ENCODE data around the gene PCBP3. TPM values are rescaled to one million over a fixed set of nuclear protein-coding genes. Genes with fewer than 3 reads are reported as not detected.

PCBP3 gene
- total RNA-seq, 4 donors from 2014 or later: 0.77 to 8.6 (median 3.2) TPM; not detected in 1

DNA sequence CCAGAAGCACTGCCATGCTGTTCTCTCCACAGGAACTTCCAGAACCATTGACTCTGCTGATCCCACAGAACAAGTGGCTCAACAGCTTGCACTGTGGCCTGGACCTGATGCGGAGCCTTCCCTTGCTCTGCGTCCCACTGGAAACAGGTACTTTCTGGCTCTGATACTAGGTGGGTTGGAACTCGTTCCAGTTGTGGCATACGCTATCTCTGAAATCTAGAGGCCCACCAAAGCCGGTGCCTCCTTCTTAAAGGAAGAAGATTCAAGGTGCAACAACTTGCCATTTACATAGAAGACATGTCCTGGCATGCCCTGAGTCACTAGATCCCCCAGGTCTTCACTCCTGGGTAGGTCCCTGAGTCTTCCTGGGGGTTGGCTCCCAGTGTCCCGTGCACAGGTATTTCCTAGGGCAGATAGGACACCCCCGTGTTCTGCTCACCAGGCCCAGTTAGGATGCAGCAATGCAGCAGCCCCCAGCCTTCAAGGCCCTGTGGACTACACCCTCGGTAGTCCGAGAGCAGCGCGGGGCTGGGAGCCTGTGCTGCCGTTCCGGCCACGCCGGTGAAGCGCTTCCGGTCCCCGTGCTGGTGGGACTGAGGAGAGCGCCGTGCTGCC, 10.8 kb upstream of the PCBP3 start:
- Histone ChIP-seq H3K27me3 (no peaks in the 10 kb centered on the region), H3K9me3 (no peaks in the 10 kb centered on the region), H3K36me3 (no peaks in the 10 kb centered on the region), H3K4me3 (no peak overlapping the region), H3K27ac (no peak overlapping the region), H3K4me1 (no peaks in the 10 kb centered on the region)
- intact Hi-C loops (cut with DNase I; ENCODE audit: low total_unique reads): no loop called here
- TF ChIP-seq, protein P1, sequence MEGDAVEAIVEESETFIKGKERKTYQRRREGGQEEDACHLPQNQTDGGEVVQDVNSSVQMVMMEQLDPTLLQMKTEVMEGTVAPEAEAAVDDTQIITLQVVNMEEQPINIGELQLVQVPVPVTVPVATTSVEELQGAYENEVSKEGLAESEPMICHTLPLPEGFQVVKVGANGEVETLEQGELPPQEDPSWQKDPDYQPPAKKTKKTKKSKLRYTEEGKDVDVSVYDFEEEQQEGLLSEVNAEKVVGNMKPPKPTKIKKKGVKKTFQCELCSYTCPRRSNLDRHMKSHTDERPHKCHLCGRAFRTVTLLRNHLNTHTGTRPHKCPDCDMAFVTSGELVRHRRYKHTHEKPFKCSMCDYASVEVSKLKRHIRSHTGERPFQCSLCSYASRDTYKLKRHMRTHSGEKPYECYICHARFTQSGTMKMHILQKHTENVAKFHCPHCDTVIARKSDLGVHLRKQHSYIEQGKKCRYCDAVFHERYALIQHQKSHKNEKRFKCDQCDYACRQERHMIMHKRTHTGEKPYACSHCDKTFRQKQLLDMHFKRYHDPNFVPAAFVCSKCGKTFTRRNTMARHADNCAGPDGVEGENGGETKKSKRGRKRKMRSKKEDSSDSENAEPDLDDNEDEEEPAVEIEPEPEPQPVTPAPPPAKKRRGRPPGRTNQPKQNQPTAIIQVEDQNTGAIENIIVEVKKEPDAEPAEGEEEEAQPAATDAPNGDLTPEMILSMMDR (IDR thresholded peaks at IDR 0.05): no peak
- no peak for TF ChIP-seq POLR2A (IDR thresholded peaks at IDR 0.05)
- DNase-seq: no peak

DNA sequence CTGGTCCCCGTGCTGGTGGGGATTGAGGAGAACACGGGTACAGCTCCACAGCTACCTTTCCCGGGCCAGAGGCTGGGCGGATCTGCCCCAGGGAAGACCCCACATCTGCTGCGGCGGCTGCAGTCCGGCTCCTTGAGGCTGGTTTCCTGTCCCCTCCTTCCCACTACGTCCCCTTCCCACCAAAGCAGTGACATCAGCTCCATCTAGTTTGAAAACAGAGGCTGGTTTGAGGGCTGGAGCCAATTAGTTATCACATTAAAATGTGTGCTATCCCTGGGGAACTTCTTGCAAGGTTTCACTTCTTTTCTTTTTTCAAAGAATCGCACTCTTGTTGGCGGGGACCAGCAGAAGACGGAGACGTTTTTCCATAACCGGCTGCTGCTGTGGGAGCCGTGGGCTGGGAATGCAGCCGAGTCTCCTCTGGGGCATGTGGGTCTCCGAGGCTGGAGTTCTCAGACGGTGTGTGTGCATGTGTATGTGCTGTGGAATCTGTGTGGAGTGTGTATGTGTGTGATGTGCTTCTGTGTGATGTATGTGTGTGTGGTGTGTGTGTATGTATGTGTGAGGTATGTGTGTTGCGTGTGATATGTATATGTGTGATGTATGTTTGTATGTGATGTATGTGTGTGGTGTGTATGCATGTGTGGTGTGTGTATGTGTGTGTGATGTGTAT, 8.9 kb upstream of the PCBP3 start:
- no peak for DNase-seq
- intact Hi-C loops (cut with DNase I; ENCODE audit: low total_unique reads): no loop called here

DNA sequence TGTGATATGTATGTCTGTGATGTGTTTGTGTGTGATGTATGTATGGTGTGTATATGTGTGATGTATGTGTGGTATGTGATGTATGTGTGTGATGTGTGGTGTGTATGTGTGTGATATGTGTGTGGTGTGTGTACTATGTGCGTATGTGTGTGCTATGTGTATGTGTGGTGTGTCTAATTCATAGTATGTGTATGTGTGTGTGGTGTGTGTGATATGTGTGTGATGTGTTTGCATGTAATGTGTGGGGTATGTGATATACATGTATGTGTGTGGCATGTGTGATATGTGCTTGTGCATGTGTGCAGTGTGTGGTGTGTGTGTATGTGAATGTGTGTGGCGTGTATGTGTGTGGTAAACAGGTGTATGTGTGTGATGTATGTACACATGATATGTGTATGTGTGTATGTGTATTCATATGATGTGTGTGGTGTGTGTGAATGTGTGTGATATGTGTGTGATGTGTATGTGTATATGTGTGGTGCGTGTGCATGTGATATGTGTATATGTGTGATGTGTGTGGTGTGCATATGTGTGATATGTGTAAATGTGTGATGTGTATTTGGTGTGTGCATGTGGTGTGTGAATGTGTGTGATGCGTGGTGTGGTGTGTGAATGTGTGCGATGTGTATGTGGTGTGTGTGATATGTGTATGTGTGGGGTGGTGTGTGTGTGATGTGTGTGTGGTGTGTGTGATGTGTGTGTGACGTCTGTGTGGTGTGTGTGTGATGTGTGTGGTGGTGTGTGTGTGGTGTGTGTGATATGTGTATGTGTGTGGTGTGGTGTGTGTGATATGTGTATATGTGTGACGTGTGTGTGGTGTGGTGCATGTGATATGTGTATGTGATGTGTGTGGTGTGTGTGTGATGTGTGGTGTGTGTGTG, 8.0 kb upstream of the PCBP3 start:
- H3K9me3 ChIP-seq: no peaks in the 10 kb centered on the region
- H3K36me3 ChIP-seq: no peaks in the 10 kb centered on the region
- DNase-seq: no peak
- intact Hi-C loops (cut with DNase I; ENCODE audit: low total_unique reads): no loop called here
- H3K4me3 ChIP-seq: no peak overlapping the region
- H3K27me3 ChIP-seq: no peaks in the 10 kb centered on the region
- TF ChIP-seq, protein P1 (IDR thresholded peaks at IDR 0.05): no peak
- TF ChIP-seq POLR2A (IDR thresholded peaks at IDR 0.05): no peak
- no peak overlapping the region for H3K27ac ChIP-seq
- H3K4me1 ChIP-seq: no peaks in the 10 kb centered on the region

More for the DNA sequence above, 8.9 kb upstream of the PCBP3 start:
- H3K27me3 ChIP-seq: no peaks in the 10 kb centered on the region
- no peak for TF ChIP-seq POLR2A (IDR thresholded peaks at IDR 0.05)
- H3K9me3 ChIP-seq: no peaks in the 10 kb centered on the region
- no peak overlapping the region for H3K4me3 ChIP-seq
- no peaks in the 10 kb centered on the region for H3K36me3 ChIP-seq
- no peak overlapping the region for H3K27ac ChIP-seq
- no peaks in the 10 kb centered on the region for H3K4me1 ChIP-seq

DNA sequence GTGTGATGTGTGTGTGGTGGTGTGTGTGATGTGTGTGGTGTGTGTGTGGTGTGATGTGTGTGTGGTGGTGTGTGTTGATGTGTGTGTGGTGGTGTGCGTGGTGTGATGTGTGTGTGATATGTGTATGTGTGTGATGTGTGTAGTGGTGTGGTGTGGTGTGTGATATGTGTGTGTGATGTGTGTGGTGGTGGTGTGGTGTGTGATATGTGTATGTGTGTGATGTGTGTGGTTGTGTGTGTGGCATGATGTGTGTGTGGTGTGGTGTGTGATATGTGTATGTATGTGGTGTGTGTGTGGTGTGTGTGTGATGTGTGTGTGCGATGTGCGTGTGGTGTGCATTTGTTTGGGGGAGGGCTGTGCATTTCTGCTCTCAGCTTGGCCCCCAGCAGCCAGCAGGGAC, 7.1 kb upstream of the PCBP3 start:
- no peaks in the 10 kb centered on the region for H3K27me3 ChIP-seq
- no peak for TF ChIP-seq POLR2A (IDR thresholded peaks at IDR 0.05)
- TF ChIP-seq, protein P1 (IDR thresholded peaks at IDR 0.05): no peak
- no peak overlapping the region for H3K4me3 ChIP-seq
- no peaks in the 10 kb centered on the region for H3K9me3 ChIP-seq
- no peak overlapping the region for H3K27ac ChIP-seq
- DNase-seq: no peak
- H3K4me1 ChIP-seq: no peaks in the 10 kb centered on the region
- H3K36me3 ChIP-seq: no peaks in the 10 kb centered on the region
- intact Hi-C loops (cut with DNase I; ENCODE audit: low total_unique reads): no loop called here

DNA sequence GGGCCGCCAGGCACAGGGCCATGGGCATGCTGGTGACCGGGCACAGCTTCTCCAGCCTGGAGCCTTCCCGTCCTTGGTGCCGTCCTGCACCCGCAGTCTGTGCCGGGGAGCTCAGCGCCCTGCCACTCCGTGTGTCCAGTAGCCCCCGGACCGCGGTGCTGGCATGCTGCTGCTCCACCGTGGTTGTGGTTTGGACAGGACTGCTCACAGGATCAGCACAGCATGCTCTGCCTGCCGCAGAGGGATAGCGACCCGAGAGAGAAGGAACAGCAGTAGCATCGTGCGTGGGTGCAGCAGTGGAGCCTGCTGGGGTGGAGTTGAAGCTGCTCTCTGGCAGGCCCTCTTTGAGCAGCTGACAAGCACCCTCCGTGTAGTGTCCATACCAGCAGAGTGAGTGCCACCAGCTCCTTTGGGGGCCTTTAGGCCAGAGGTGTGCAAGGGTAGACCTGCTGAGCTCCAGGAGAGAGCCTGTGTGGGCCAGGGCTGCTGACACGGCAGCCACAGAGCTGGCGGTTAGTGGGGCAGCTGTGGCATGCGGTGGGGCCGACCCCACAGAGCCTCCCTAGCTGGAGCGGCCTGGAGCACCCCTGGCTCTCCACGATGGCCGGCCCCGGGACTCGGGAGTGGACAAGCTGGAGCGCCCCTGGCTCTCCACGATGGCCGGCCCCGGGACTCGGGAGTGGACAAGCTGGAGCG, 6.4 kb upstream of the PCBP3 start:
- no peak for DNase-seq
- no peaks in the 10 kb centered on the region for H3K27me3 ChIP-seq
- H3K9me3 ChIP-seq: no peaks in the 10 kb centered on the region
- TF ChIP-seq, protein P1 (IDR thresholded peaks at IDR 0.05): no peak
- TF ChIP-seq POLR2A (IDR thresholded peaks at IDR 0.05): no peak
- intact Hi-C loops (cut with DNase I; ENCODE audit: low total_unique reads): no loop called here
- no peak overlapping the region for H3K4me3 ChIP-seq
- no peaks in the 10 kb centered on the region for H3K36me3 ChIP-seq
- no peaks in the 10 kb centered on the region for H3K4me1 ChIP-seq
- no peak overlapping the region for H3K27ac ChIP-seq
